GM23248 (cell line): ENCODE measurements around the gene SDCCAG8.

Experiments
- EZH2 ChIP-seq: fragments of 200-600 bp; sonication (generic); IDR thresholded peaks from 2 replicates; pipeline ENCODE4 v1.6.1; 2018; ENCODE audit warnings: antibody characterized with exemption, mild to moderate bottlenecking; ENCODE audit not compliant: insufficient read depth, poor library complexity, severe bottlenecking
- EZH2phosphoT487 ChIP-seq: fragments of 200-600 bp; sonication (generic); IDR thresholded peaks from 2 replicates; pipeline ENCODE4 v1.6.1; 2018; ENCODE audit warnings: antibody characterized with exemption, moderate library complexity, mild to moderate bottlenecking, low read depth; ENCODE audit not compliant: insufficient read depth

DNA sequence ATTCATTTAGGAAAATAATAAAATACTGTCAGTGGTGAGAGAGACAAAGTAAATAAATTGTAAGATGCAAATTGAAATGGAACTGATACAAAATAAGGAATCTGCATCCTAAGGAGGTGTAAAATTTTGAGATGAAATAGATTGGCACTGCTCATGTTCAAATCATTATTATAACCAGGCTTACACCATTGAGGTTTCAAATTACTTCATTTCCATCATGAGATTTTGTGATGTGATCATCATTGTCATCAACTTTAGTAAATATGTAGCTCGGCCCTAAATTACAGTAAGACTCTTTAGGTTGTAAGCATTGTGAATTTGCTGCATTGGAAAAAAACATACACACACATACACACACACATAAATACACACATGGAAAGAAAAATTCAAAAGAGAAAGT lies 123.4 kb downstream of the SDCCAG8 start:
- no peak for TF ChIP-seq EZH2phosphoT487
- TF ChIP-seq EZH2 = no peak
